ENCODE measurements around the gene NOS1AP.
"Not testable (repeated sequence)": the region's sequence is repeated elsewhere in the genome, so short reads cannot be mapped to it uniquely, and the experiment has no call there.

Gene NOS1AP

GRCh38 chr1:162169031-162169790 lies 99.7 kb downstream of the NOS1AP start:
- DNase-seq, result no peak

- no peak for DNase-seq
Measured at GRCh38 chr1:162171111-162171510, 101.6 kb downstream of the NOS1AP start.

- DNase-seq, result no peak
Measured at GRCh38 chr1:162172311-162173102, 103.0 kb downstream of the NOS1AP start.

- not testable (repeated sequence) for DNase-seq
Measured at GRCh38 chr1:162173607-162174006, 104.1 kb downstream of the NOS1AP start.

- not testable (repeated sequence) for DNase-seq
Measured at GRCh38 chr1:162174027-162174426, 104.5 kb downstream of the NOS1AP start.

- no peak for DNase-seq
Measured at GRCh38 chr1:162175379-162176081, 106.0 kb downstream of the NOS1AP start.

GRCh38 chr1:162177126-162177525 lies 107.6 kb downstream of the NOS1AP start:
- no peak for DNase-seq

- DNase-seq, result peak in 1 of 14 donors; percentile 13
Measured at GRCh38 chr1:162178432-162178831, 108.9 kb downstream of the NOS1AP start.

- DNase-seq, result no peak
Measured at GRCh38 chr1:162179121-162179520, 109.6 kb downstream of the NOS1AP start.

- no peak for DNase-seq
Measured at GRCh38 chr1:162180813-162181212, 111.3 kb downstream of the NOS1AP start.

- no peak for DNase-seq
Measured at GRCh38 chr1:162182090-162182489, 112.6 kb downstream of the NOS1AP start.

GRCh38 chr1:162185314-162186025 lies 116.0 kb downstream of the NOS1AP start:
- no peak for DNase-seq

GRCh38 chr1:162186026-162186374 lies 116.5 kb downstream of the NOS1AP start:
- no peak for DNase-seq

GRCh38 chr1:162186406-162186805 lies 116.9 kb downstream of the NOS1AP start:
- DNase-seq, result no peak

GRCh38 chr1:162187687-162188276 lies 118.3 kb downstream of the NOS1AP start:
- peak in 1 of 14 donors; percentile 10 for DNase-seq

- no peak for DNase-seq
Measured at GRCh38 chr1:162189345-162189744, 119.9 kb downstream of the NOS1AP start.

GRCh38 chr1:162191396-162192305 lies 122.2 kb downstream of the NOS1AP start:
- no peak for DNase-seq

- no peak for DNase-seq
Measured at GRCh38 chr1:162192306-162192678, 122.8 kb downstream of the NOS1AP start.

- DNase-seq, result no peak
Measured at GRCh38 chr1:162192763-162193162, 123.3 kb downstream of the NOS1AP start.

GRCh38 chr1:162193221-162193620 lies 123.7 kb downstream of the NOS1AP start:
- DNase-seq, result no peak

GRCh38 chr1:162193815-162194214 lies 124.3 kb downstream of the NOS1AP start:
- DNase-seq, result peak in 1 of 14 donors; percentile 18
